HFFc6 (cell line): ENCODE data around the gene RNASEH2A. TPM values are rescaled to one million over a fixed set of nuclear protein-coding genes. Genes with fewer than 3 reads are reported as not detected.

Experiments
- DNase-seq: peaks from one replicate; pipeline ENCODE4 v3.0.0-alpha.2; 2018
- H3K27ac Mint-ChIP-seq: 2 replicates; pipeline ENCODE4 v1.8.0; 2020; ENCODE audit warnings: mild to moderate bottlenecking, mixed read lengths
- H3K27me3 Mint-ChIP-seq: 2 replicates; pipeline ENCODE4 v1.8.0; 2021; ENCODE audit warnings: mild to moderate bottlenecking, moderate library complexity, mixed read lengths; ENCODE audit not compliant: insufficient read depth
- H3K36me3 Mint-ChIP-seq: 2 replicates; pipeline ENCODE4 v1.8.0; 2021; ENCODE audit warnings: low read depth, mixed read lengths
- H3K4me1 Mint-ChIP-seq: 2 replicates; pipeline ENCODE4 v1.8.0; 2020; ENCODE audit warnings: low read depth, mixed read lengths
- H3K4me3 Mint-ChIP-seq: 2 replicates; pipeline ENCODE4 v1.8.0; 2020; ENCODE audit warnings: mild to moderate bottlenecking, moderate library complexity, mixed read lengths
- H3K9me3 Mint-ChIP-seq: 2 replicates; pipeline ENCODE4 v1.8.0; 2020; ENCODE audit warnings: mild to moderate bottlenecking, mixed read lengths
- total RNA-seq, 6 experiments: library from RNA; stranded (reverse); fragmentation: NEBNext Ultra II Directional; extraction: Animal tissue kit (Norgen Biotek cat#: 25700); gene quantifications; 2 replicates in 1 of 6; 3 replicates in 5 of 6; pipeline ENCODE4 v1.2.3, GENCODE V29; 2021
- TF ChIP-seq, protein P1 (sequence below): fragments of 200-600 bp; sonication (generic); IDR thresholded peaks from 2 replicates; pipeline ENCODE4 v1.5.0; 2021; ENCODE audit warnings: antibody characterized with exemption, mild to moderate bottlenecking

RNASEH2A gene
- total RNA-seq, 6 experiments from 2014 or later, result 17.9 to 43.2 (median 37.7) TPM

DNA sequence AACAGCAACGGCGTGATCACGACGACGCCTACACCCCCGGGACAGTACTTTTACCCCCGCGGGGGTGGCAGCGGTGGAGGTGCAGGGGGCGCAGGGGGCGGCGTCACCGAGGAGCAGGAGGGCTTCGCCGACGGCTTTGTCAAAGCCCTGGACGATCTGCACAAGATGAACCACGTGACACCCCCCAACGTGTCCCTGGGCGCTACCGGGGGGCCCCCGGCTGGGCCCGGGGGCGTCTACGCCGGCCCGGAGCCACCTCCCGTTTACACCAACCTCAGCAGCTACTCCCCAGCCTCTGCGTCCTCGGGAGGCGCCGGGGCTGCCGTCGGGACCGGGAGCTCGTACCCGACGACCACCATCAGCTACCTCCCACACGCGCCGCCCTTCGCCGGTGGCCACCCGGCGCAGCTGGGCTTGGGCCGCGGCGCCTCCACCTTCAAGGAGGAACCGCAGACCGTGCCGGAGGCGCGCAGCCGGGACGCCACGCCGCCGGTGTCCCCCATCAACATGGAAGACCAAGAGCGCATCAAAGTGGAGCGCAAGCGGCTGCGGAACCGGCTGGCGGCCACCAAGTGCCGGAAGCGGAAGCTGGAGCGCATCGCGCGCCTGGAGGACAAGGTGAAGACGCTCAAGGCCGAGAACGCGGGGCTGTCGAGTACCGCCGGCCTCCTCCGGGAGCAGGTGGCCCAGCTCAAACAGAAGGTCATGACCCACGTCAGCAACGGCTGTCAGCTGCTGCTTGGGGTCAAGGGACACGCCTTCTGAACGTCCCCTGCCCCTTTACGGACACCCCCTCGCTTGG, 14.1 kb upstream of the RNASEH2A start:
- Mint-ChIP-seq H3K4me1 (peaks cover 47% of the 10 kb centered on the region), H3K27ac (peak overlapping the region; percentile 94), H3K4me3 (peak overlapping the region; percentile 94), H3K9me3 (peaks cover 4% of the 10 kb centered on the region; the same call in 1 of the 2 replicates), H3K27me3 (peaks cover 44% of the 10 kb centered on the region), H3K36me3 (peaks cover 4% of the 10 kb centered on the region)
- no peak for DNase-seq
- TF ChIP-seq, protein P1, sequence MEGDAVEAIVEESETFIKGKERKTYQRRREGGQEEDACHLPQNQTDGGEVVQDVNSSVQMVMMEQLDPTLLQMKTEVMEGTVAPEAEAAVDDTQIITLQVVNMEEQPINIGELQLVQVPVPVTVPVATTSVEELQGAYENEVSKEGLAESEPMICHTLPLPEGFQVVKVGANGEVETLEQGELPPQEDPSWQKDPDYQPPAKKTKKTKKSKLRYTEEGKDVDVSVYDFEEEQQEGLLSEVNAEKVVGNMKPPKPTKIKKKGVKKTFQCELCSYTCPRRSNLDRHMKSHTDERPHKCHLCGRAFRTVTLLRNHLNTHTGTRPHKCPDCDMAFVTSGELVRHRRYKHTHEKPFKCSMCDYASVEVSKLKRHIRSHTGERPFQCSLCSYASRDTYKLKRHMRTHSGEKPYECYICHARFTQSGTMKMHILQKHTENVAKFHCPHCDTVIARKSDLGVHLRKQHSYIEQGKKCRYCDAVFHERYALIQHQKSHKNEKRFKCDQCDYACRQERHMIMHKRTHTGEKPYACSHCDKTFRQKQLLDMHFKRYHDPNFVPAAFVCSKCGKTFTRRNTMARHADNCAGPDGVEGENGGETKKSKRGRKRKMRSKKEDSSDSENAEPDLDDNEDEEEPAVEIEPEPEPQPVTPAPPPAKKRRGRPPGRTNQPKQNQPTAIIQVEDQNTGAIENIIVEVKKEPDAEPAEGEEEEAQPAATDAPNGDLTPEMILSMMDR, result no peak

DNA sequence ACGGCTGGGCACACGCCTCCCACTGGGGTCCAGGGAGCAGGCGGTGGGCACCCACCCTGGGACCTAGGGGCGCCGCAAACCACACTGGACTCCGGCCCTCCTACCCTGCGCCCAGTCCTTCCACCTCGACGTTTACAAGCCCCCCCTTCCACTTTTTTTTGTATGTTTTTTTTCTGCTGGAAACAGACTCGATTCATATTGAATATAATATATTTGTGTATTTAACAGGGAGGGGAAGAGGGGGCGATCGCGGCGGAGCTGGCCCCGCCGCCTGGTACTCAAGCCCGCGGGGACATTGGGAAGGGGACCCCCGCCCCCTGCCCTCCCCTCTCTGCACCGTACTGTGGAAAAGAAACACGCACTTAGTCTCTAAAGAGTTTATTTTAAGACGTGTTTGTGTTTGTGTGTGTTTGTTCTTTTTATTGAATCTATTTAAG, 13.5 kb upstream of the RNASEH2A start:
- H3K27ac Mint-ChIP-seq, result peak overlapping the region; percentile 94
- peaks cover 4% of the 10 kb centered on the region for H3K36me3 Mint-ChIP-seq

DNA sequence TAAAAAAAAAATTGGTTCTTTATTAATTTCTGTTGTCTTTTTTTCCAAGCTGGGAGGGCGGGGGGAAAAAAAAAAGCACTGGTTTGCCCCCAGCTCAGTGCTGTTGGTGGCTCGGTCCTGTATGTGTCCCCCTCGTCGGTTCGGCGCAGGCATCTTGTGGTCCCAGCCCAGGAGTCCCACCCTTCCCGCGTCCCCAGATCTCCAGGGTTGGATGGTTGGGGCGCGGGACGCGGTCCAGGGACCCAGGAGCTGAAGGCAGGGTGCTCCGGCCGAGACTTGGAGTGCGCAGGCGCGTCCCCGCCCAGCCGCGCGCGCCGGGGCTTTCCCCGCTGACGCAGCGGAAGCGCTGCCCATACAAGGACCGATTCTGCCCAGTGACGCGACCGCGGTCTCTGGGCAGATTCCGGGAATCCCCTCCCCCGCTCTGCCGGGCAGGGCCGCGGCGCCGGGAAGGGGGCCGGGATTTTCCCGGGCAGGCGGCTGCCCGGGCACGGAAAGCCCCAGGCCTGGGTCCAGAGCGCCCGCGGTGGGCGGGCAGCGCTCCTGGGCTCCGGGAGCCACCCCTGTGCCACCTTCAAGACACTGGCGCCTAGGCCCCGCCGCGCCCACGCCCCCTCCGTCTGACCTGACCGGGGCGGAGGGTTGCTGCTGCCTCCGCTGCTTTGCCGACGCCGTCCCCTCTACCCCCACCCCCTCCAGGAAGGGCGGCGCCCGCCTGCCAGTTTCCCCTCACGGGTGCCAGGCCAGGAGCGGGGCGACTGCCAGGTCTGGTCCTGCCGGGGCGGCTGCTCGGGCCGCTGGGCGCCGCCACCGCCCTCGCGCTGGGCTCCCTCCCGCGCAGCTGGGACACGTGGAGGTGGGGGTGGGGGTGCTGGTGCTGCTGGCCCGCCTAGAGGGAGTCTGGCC, 12.8 kb upstream of the RNASEH2A start:
- Mint-ChIP-seq H3K4me3 (peak overlapping the region; percentile 94), H3K27ac (peak overlapping the region; percentile 94), H3K4me1 (peaks cover 40% of the 10 kb centered on the region), H3K36me3 (peaks cover 4% of the 10 kb centered on the region), H3K9me3 (peaks cover 4% of the 10 kb centered on the region; the same call in 1 of the 2 replicates), H3K27me3 (peaks cover 44% of the 10 kb centered on the region)
- peak; percentile 89 for DNase-seq
- TF ChIP-seq, protein P1, result 0 out of 2 replicates have a peak, but pooled peaks have one; percentile 7

More for the DNA sequence above, 13.5 kb upstream of the RNASEH2A start:
- Mint-ChIP-seq H3K4me1 (peaks cover 47% of the 10 kb centered on the region), H3K27me3 (peaks cover 44% of the 10 kb centered on the region), H3K4me3 (peak overlapping the region; percentile 94), H3K9me3 (peaks cover 4% of the 10 kb centered on the region; the same call in 1 of the 2 replicates)
- no peak for DNase-seq
- TF ChIP-seq, protein P1, result no peak

DNA sequence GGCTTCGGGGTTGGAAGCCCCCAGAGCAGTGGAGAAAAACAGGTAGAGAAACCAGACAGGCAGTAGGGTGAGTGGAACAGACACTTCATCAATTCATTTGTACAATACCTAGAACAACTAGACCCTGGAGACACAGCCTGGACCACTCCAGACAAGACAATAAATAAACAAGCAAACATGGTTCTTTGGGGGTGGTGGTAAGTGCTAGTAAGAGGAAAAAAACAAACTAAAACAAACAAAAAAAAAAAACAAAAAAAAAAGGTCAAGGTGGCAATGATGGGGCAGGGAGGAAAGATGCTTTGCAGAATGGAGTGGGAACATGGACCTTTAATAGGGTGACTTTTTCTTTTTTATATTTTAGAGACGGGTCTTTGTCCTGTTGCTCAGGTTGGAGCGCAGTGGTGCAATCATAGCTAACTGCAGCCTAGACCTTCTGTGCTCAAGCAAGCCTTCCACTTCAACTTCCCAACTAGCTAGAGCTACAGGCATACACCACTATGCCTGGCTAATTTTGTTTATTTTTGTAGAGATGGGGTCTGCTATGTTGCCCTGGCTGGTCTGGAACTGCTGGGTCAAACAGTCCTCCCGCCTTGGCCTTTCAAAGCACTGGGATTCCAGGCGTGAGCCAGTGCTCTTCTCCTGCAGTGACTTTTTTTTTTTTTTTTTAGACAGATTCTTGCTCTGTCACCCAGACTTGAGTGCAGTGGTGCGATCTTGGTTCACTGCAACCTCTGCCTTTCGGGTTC, 12.0 kb upstream of the RNASEH2A start:
- Mint-ChIP-seq H3K36me3 (peaks cover 4% of the 10 kb centered on the region), H3K27me3 (peaks cover 44% of the 10 kb centered on the region), H3K4me3 (peak overlapping the region; percentile 81), H3K27ac (peak overlapping the region; percentile 87), H3K9me3 (peaks cover 4% of the 10 kb centered on the region; the same call in 1 of the 2 replicates), H3K4me1 (peaks cover 32% of the 10 kb centered on the region)
- TF ChIP-seq, protein P1, result no peak
- DNase-seq, result no peak

DNA sequence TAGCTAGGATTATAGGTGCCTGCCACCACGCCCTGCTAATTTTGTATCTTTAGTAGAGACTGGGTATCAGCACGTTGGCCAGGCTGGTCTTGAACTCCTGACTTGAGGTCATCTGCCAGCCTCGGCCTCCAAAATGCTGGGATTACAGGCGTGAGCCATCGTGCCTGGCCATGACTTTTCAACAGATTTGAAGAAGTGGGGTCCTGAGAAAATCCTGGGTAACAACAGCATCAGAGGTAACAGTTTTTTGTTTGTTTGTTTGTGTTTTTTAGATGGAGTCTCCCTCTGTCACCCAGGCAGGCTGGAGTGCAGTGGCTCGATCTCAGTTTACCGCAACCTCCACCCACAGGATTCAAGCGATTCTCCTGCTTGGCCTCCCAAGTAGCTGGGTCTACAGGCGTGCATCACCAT, 11.4 kb upstream of the RNASEH2A start:
- TF ChIP-seq, protein P1, result no peak
- Mint-ChIP-seq H3K9me3 (peaks cover 4% of the 10 kb centered on the region; the same call in 1 of the 2 replicates), H3K4me1 (peaks cover 31% of the 10 kb centered on the region), H3K36me3 (peaks cover 4% of the 10 kb centered on the region), H3K4me3 (peak overlapping the region; percentile 81), H3K27ac (peak overlapping the region; percentile 87), H3K27me3 (peaks cover 44% of the 10 kb centered on the region)
- DNase-seq, result no peak
